Glomerular endothelial cell (primary cell): ENCODE data around the gene SETD1B. TPM values are rescaled to one million over a fixed set of nuclear protein-coding genes. Genes with fewer than 3 reads are reported as not detected.

Experiments used
- total RNA-seq: library from RNA; depleted of rRNA; stranded (reverse); fragments of >200 nt; gene quantifications from 2 replicates; pipeline ENCODE4 v1.2.3, GENCODE V29; 2015

The SETD1B gene
- total RNA-seq, 1 donor from 2014 or later = 15.2 TPM

Other genes starting within 250 kb of the SETD1B start
- 18.4 and 29.2 TPM in 2 replicates for gene KDM2B, start 223.0 kb upstream of the SETD1B start, total RNA-seq
- 29.7 and 37.4 TPM in 2 replicates for gene ORAI1, start 177.5 kb upstream of the SETD1B start, total RNA-seq
- gene MORN3, start 134.4 kb upstream of the SETD1B start, total RNA-seq = 0.73 and 0.88 TPM in 2 replicates
- gene TMEM120B, start 91.3 kb upstream of the SETD1B start, total RNA-seq = 12.2 and 13.7 TPM in 2 replicates
- 26.1 and 50.7 TPM in 2 replicates for gene RHOF, start 10.3 kb upstream of the SETD1B start, total RNA-seq
- gene HPD, start 54.9 kb downstream of the SETD1B start, total RNA-seq = not detected in 2 replicates
- gene PSMD9, start 84.8 kb downstream of the SETD1B start, total RNA-seq = 68.3 and 75.0 TPM in 2 replicates
- gene CFAP251, start 114.6 kb downstream of the SETD1B start, total RNA-seq = 3.0 and 13.5 TPM in 2 replicates
- gene BCL7A, start 217.9 kb downstream of the SETD1B start, total RNA-seq = 9.8 and 13.7 TPM in 2 replicates